K562 (cell line): ENCODE data around the gene LRRC7. TPM values are rescaled to one million over a fixed set of nuclear protein-coding genes. Genes with fewer than 3 reads are reported as not detected.

ENCODE experiments used
- ATAC-seq: fragments of 200-7000 bp; cut with Tn5 transposase; 3 replicates; pipeline ENCODE4 v1.9.1; 2020; ENCODE audit warnings: moderate library complexity
- BruUV-seq: library from RNA; stranded (reverse); fragments of 400-500 nt; replicated peaks from 2 replicates; lab custom pipeline; 2021; lab: Mats Ljungman, UMichigan
- CTCF ChIA-PET: fragments of 300-600 bp; formaldehyde crosslinking; extraction: SDS; loops from one replicate; lab custom pipeline; 2021; ENCODE audit warnings: low intra/inter-chr PET ratio; lab: Yijun Ruan, JAX
- POLR2A ChIA-PET: fragments of 300-600, 350-650 bp; sonication (Branson Sonifier 250); formaldehyde crosslinking; extraction: SDS; loops from one replicate; lab custom pipeline; 2021; ENCODE audit warnings: antibody characterized with exemption, inconsistent platforms; lab: Yijun Ruan, JAX
- DNase-seq, 4 experiments: peaks; one replicate each; pipeline versions ENCODE4 v3.0.0 to v3.0.0-alpha.2; 2011 to 2018; ENCODE audit warnings: low spot score in 3 of 4, mixed read lengths in 3 of 4; ENCODE audit errors: extremely low read depth in 1 of 4
- FAIRE-seq: peaks from 2 replicates; lab custom pipeline; 2011; peaks lifted over from hg19 to GRCh38; lab: Jason Lieb, UNC
- H2AFZ ChIP-seq: 2 replicates; pipeline ENCODE4 v1.6.0; 2011; ENCODE audit warnings: low read depth, low read length, control low read depth, inconsistent platforms
- H3K27ac ChIP-seq: fragments of 200-600 bp; 3 replicates; pipeline ENCODE4 v1.8.0; 2011; ENCODE audit warnings: low read depth, mild to moderate bottlenecking, control low read depth, inconsistent platforms, low read length, moderate library complexity, mixed read lengths; ENCODE audit errors: extremely low read depth
- H3K27me3 ChIP-seq, 2 experiments: fragments of 300-600 bp in 1 of 2; 2 replicates in 1 of 2; 3 replicates in 1 of 2; pipeline versions ENCODE4 v1.6.0 to v1.8.0; 2011; ENCODE audit warnings: inconsistent platforms in 2 of 2, low read length in 2 of 2, mild to moderate bottlenecking in 1 of 2, mixed read lengths in 1 of 2, moderate library complexity in 1 of 2; ENCODE audit not compliant: control insufficient read depth in 2 of 2, insufficient read depth in 2 of 2
- H3K36me3 ChIP-seq: fragments of 300-600 bp; 3 replicates; pipeline ENCODE4 v1.8.0; 2011; ENCODE audit warnings: mild to moderate bottlenecking, low read length, inconsistent platforms; ENCODE audit not compliant: control insufficient read depth, insufficient read depth
- H3K4me1 ChIP-seq, 2 experiments: fragments of 200-600 bp in 1 of 2; replicated peaks in 1 of 2; 2 replicates in 1 of 2; 3 replicates in 1 of 2; pipeline versions ENCODE4 v1.5.1 to v1.8.0; 2011; ENCODE audit warnings: inconsistent platforms in 2 of 2, low read length in 2 of 2, mild to moderate bottlenecking in 1 of 2, mixed read lengths in 1 of 2, moderate library complexity in 1 of 2; ENCODE audit not compliant: control insufficient read depth in 2 of 2, insufficient read depth in 2 of 2
- H3K4me2 ChIP-seq: 2 replicates; pipeline ENCODE4 v1.6.1; 2011; ENCODE audit warnings: low read length, control low read depth, inconsistent platforms, mixed read lengths; ENCODE audit not compliant: insufficient read depth
- H3K4me3 ChIP-seq: fragments of 200-600 bp; sonication (generic), shearing (Covaris generic); 2 replicates; pipeline ENCODE4 v1.5.1; 2016; ENCODE audit warnings: control low read depth, inconsistent platforms
- H3K79me2 ChIP-seq: fragments of 200-600 bp; 3 replicates; pipeline ENCODE4 v1.8.0; 2011; ENCODE audit warnings: low read length, inconsistent platforms; ENCODE audit not compliant: control insufficient read depth, insufficient read depth
- H3K9ac ChIP-seq, 2 experiments: 2 replicates each; pipeline versions ENCODE4 v1.6.0 to v1.6.1; 2011; ENCODE audit warnings: low read depth in 2 of 2, low read length in 2 of 2, control low read depth in 1 of 2, inconsistent platforms in 1 of 2, mild to moderate bottlenecking in 1 of 2, mixed read lengths in 1 of 2; ENCODE audit not compliant: insufficient read depth in 1 of 2
- H3K9me1 ChIP-seq: one replicate; pipeline ENCODE4 v1.6.0; 2011; ENCODE audit warnings: inconsistent platforms, mild to moderate bottlenecking, low read length, moderate library complexity; ENCODE audit not compliant: control insufficient read depth, insufficient read depth
- H3K9me3 ChIP-seq: replicated peaks from 2 replicates; pipeline ENCODE4 v1.5.1; 2011; ENCODE audit warnings: low read depth, low read length, inconsistent platforms; ENCODE audit not compliant: control insufficient read depth, insufficient read depth
- H4K20me1 ChIP-seq: replicated peaks from 2 replicates; pipeline ENCODE4 v1.6.1; 2011; ENCODE audit warnings: low read length, inconsistent platforms, mixed read lengths; ENCODE audit not compliant: control insufficient read depth, insufficient read depth
- ATF6 ChIP-seq: sonication (generic); formaldehyde crosslinking; IDR thresholded peaks from 2 replicates; pipeline ENCODE4 v1.4.0; 2020; ENCODE audit warnings: mild to moderate bottlenecking, missing genetic modification reagents
- C11orf30 ChIP-seq: fragments of 450-650 bp; IDR thresholded peaks from 2 replicates; pipeline ENCODE4 v1.6.1; 2016; ENCODE audit warnings: low read depth, mild to moderate bottlenecking
- CREM ChIP-seq: IDR thresholded peaks from 2 replicates; pipeline ENCODE4 v1.6.1; 2014; ENCODE audit warnings: antibody characterized with exemption, low read depth
- KLF10 ChIP-seq: fragments of 250-450 bp; sonication (Bioruptor Pico); IDR thresholded peaks from 2 replicates; pipeline ENCODE4 v1.6.1; 2021; ENCODE audit warnings: matching md5 sums
- MAFF ChIP-seq: IDR thresholded peaks from 2 replicates; pipeline ENCODE4 v1.6.1; 2012; ENCODE audit warnings: low read length, improper control_type of control experiment
- MAFG ChIP-seq: fragments of 450-650 bp; conservative IDR thresholded peaks from 2 replicates; pipeline ENCODE4 v1.6.1; 2016; ENCODE audit warnings: missing genetic modification characterization, missing compliant biosample characterization
- MAFK ChIP-seq: IDR thresholded peaks from 2 replicates; pipeline ENCODE4 v1.6.1; 2011; ENCODE audit warnings: low read length, improper control_type of control experiment
- RB1 ChIP-seq: fragments of 450-650 bp; IDR thresholded peaks from 2 replicates; pipeline ENCODE4 v1.6.1; 2017; ENCODE audit warnings: low read depth, mild to moderate bottlenecking
- SIRT6 ChIP-seq: IDR thresholded peaks from one replicate; pipeline ENCODE4 v1.6.1; 2012; ENCODE audit warnings: low read depth, mild to moderate bottlenecking, control low read depth, inconsistent platforms, low read length, moderate library complexity
- SLC30A9 ChIP-seq: fragments of 250-450 bp; sonication (Bioruptor Pico); IDR thresholded peaks from 2 replicates; pipeline ENCODE4 v1.8.0; 2022; ENCODE audit warnings: mild to moderate bottlenecking, moderate library complexity
- SMARCB1 ChIP-seq: IDR thresholded peaks from 2 replicates; pipeline ENCODE4 v1.6.1; 2011; ENCODE audit warnings: improper control_type of control experiment, low read depth; ENCODE audit not compliant: insufficient read length
- SRSF9 ChIP-seq: fragments of 200-400 bp; formaldehyde crosslinking; IDR thresholded peaks from 2 replicates; pipeline ENCODE4 v1.6.1; 2017; ENCODE audit warnings: low read depth, low read length, borderline replicate concordance
- TAF9B ChIP-seq: fragments of 450-650 bp; IDR thresholded peaks from 2 replicates; pipeline ENCODE4 v1.6.1; 2018; ENCODE audit warnings: mild to moderate bottlenecking; ENCODE audit not compliant: partially characterized antibody
- TCFL5 ChIP-seq: fragments of 250-450 bp; sonication (Bioruptor Pico); conservative IDR thresholded peaks from 2 replicates; pipeline ENCODE4 v1.6.1; 2021; ENCODE audit warnings: mild to moderate bottlenecking, moderate library complexity, matching md5 sums
- TFAP4 ChIP-seq: sonication (generic); formaldehyde crosslinking; IDR thresholded peaks from 2 replicates; pipeline ENCODE4 v1.8.0; 2022; ENCODE audit warnings: missing genetic modification reagents, mild to moderate bottlenecking, moderate library complexity, borderline replicate concordance
- USF2 ChIP-seq: sonication (generic); formaldehyde crosslinking; IDR thresholded peaks from 2 replicates; pipeline ENCODE4 v1.5.0; 2020; ENCODE audit warnings: missing genetic modification reagents
- ZFP91 ChIP-seq: sonication (generic); formaldehyde crosslinking; IDR thresholded peaks from 2 replicates; pipeline ENCODE4 v1.8.0; 2022; ENCODE audit warnings: mild to moderate bottlenecking, missing genetic modification reagents
- ZNF140 ChIP-seq: fragments of 250-450 bp; sonication (Bioruptor Pico); IDR thresholded peaks from 2 replicates; pipeline ENCODE4 v1.8.0; 2021; ENCODE audit warnings: moderate library complexity, mild to moderate bottlenecking, inconsistent platforms
- ZNF316 ChIP-seq: fragments of 450-650 bp; IDR thresholded peaks from 2 replicates; pipeline ENCODE4 v1.6.1; 2016
- ZNF384 ChIP-seq: IDR thresholded peaks from 2 replicates; pipeline ENCODE4 v1.6.1; 2012; ENCODE audit warnings: low read depth, low read length, improper control_type of control experiment
- ZNF696 ChIP-seq: fragments of 250-450 bp; sonication (Bioruptor Pico); conservative IDR thresholded peaks from 2 replicates; pipeline ENCODE4 v1.4.0; 2020; ENCODE audit warnings: mild to moderate bottlenecking, moderate library complexity
- ZZZ3 ChIP-seq: fragments of 450-650 bp; IDR thresholded peaks from 2 replicates; pipeline ENCODE4 v1.6.1; 2016; ENCODE audit warnings: antibody characterized with exemption, mild to moderate bottlenecking, moderate library complexity
- WGBS: fragments of 100-300 bp; shearing (Covaris generic); methylation state at CpG from one replicate; pipeline ENCODE4 v1.1.6; 2016; ENCODE audit warnings: low coverage, mixed read lengths; ENCODE audit not compliant: insufficient coverage; ENCODE audit errors: missing lambda C conversion rate; 5-methylcytosine and 5-hydroxymethylcytosine counted together
- in situ Hi-C: fragments of 300-500 bp; cut with MboI; formaldehyde crosslinking; loops from 4 replicates; pipeline ENCODE4 v1.15.0; 2018; ENCODE audit warnings: inconsistent platforms, mixed read lengths
- intact Hi-C: fragments of 100-400 bp; cut with micrococcal nuclease; formaldehyde crosslinking; loops from 2 replicates; pipeline ENCODE4 v1.14.2; 2022
- polyA plus RNA-seq, 8 experiments: library from polyadenylated mRNA; depleted of rRNA in 4 of 8; stranded (reverse) in 5 of 8; unstranded in 3 of 8; fragments of >200 nt; fragmentation: Nextera tagmentation in 2 of 8; fragmentation: Illumina TruSeq in 1 of 8; extraction: Ambion mirVana in 2 of 8; extraction: Trizol in 1 of 8; gene quantifications; 2 replicates each; pipeline versions ENCODE4 v1.2.1 to v1.2.3, GENCODE V29; 2011 to 2014; ENCODE audit warnings: inconsistent platforms in 1 of 8, missing spikeins in 1 of 8
- total RNA-seq, 7 experiments: library from RNA; depleted of rRNA in 6 of 7; stranded (reverse); fragments of >200 nt in 6 of 7; fragmentation: Illumina TruSeq in 2 of 7; extraction: Trizol in 2 of 7; gene quantifications; 2 replicates each; pipeline versions ENCODE4 v1.2.1 to v1.2.3, GENCODE V29; 2011 to 2021; ENCODE audit warnings: low replicate concordance in 1 of 7

The LRRC7 gene
- total and polyA plus RNA-seq, 9 of the 15 experiments (the other 6 are each of a cell fraction or from before 2014, with no cell fraction given) = 0.09 to 0.94 (median 0.49) TPM

- no TSS peak for BruUV-seq
- no peaks in the 10 kb centered on the region for H3K9me3 ChIP-seq
- no peaks in the 10 kb centered on the region for H3K4me1 ChIP-seq
- intact Hi-C loops = no loop called here
- no peaks in the 10 kb centered on the region for H3K36me3 ChIP-seq
- H3K4me3 ChIP-seq = no peak overlapping the region
- H3K9ac ChIP-seq = no peak overlapping the region
- H3K27ac ChIP-seq = no peak overlapping the region
- CTCF ChIA-PET = no interaction called here
- H3K79me2 ChIP-seq = no peaks in the 10 kb centered on the region
- POLR2A ChIA-PET = no interaction called here
- no peak for DNase-seq
- in situ Hi-C loops = no loop called here
- no peaks in the 10 kb centered on the region for H3K9me1 ChIP-seq
- ATAC-seq = no peak
- H2AFZ ChIP-seq = no peak overlapping the region
- no peaks in the 10 kb centered on the region for H4K20me1 ChIP-seq
- H3K27me3 ChIP-seq = no peaks in the 10 kb centered on the region
- FAIRE-seq = no peak
- H3K4me2 ChIP-seq = no peak overlapping the region
- WGBS = 9% methylated on average over 1 of the region's 1 CpG
- no peak for TF ChIP-seq SLC30A9 (CRISPR knock-in tag)
- TF ChIP-seq ZNF384 = no peak
- peak; percentile 79 for TF ChIP-seq ZNF316
- no peak for TF ChIP-seq TCFL5 (CRISPR knock-in tag)
- TF ChIP-seq MAFF = peak; percentile 86
- peak; percentile 69 for TF ChIP-seq MAFG (tag)
- TF ChIP-seq RB1 = no peak
- peak; percentile 86 for TF ChIP-seq MAFK
- no peak for TF ChIP-seq ZFP91
- no peak for TF ChIP-seq ZNF140 (CRISPR knock-in tag)
- no peak for TF ChIP-seq USF2 (CRISPR knock-in tag)
- no peak for TF ChIP-seq ZZZ3
- peak; percentile 67 for TF ChIP-seq C11orf30
- no peak for TF ChIP-seq SMARCB1
- TF ChIP-seq SIRT6 = no peak
- no peak for TF ChIP-seq KLF10 (CRISPR knock-in tag)
- TF ChIP-seq ATF6 (CRISPR knock-in tag) = no peak
- no peak for TF ChIP-seq TFAP4
- TF ChIP-seq CREM = no peak
- no peak for TF ChIP-seq TAF9B
- TF ChIP-seq ZNF696 (CRISPR knock-in tag) = no peak
- no peak for TF ChIP-seq SRSF9
Measured at GRCh38 chr1:69913977-69914376, 346.3 kb downstream of the LRRC7 start.
